NT2/D1 (cell line): Measurements from ENCODE around the gene LZTFL1.

Experiments
- DNase-seq: peaks from one replicate; pipeline ENCODE4 v3.0.0-alpha.2; 2011; ENCODE audit warnings: low read depth, low spot score
- H3K27me3 ChIP-seq: 2 replicates; pipeline ENCODE4 v1.6.0; 2011; ENCODE audit warnings: mild to moderate bottlenecking; ENCODE audit not compliant: insufficient read length, insufficient read depth
- H3K36me3 ChIP-seq: 2 replicates; pipeline ENCODE4 v1.6.1; 2011; ENCODE audit warnings: mild to moderate bottlenecking, low read length, mixed read lengths; ENCODE audit not compliant: insufficient read depth, insufficient read length
- H3K4me1 ChIP-seq: 2 replicates; pipeline ENCODE4 v1.5.1; 2011; ENCODE audit not compliant: insufficient read depth, insufficient read length
- H3K4me3 ChIP-seq: 2 replicates; pipeline ENCODE4 v1.5.1; 2011; ENCODE audit warnings: low read depth; ENCODE audit not compliant: insufficient read length
- H3K9ac ChIP-seq: 2 replicates; pipeline ENCODE4 v1.6.0; 2011; ENCODE audit warnings: low read depth; ENCODE audit not compliant: insufficient read length
- H3K9me3 ChIP-seq: 2 replicates; pipeline ENCODE4 v1.5.1; 2011; ENCODE audit warnings: mild to moderate bottlenecking, low read length; ENCODE audit not compliant: insufficient read depth
- SUZ12 ChIP-seq: IDR thresholded peaks from 2 replicates; pipeline ENCODE4 v1.6.1; 2011; ENCODE audit not compliant: insufficient read length, insufficient read depth; ENCODE audit errors: extremely low read depth
- YY1 ChIP-seq: IDR thresholded peaks from 2 replicates; pipeline ENCODE4 v1.6.1; 2011; ENCODE audit not compliant: insufficient read length, insufficient read depth
- ZNF274 ChIP-seq: IDR thresholded peaks from 2 replicates; pipeline ENCODE4 v1.6.1; 2011; ENCODE audit warnings: mild to moderate bottlenecking, low read depth, low read length

The LZTFL1 gene

GRCh38 chr3:45777746-45778386 is 64.1 kb downstream of the LZTFL1 start:
- TF ChIP-seq SUZ12 (no peak), YY1 (no peak)
- Histone ChIP-seq H3K27me3 (peaks cover 2% of the 10 kb centered on the region), H3K36me3 (no peaks in the 10 kb centered on the region)

GRCh38 chr3:45777111-45777745 is 64.7 kb downstream of the LZTFL1 start:
- DNase-seq = no peak
- H3K9ac ChIP-seq = no peak overlapping the region
- peaks cover 2% of the 10 kb centered on the region for H3K27me3 ChIP-seq
- H3K4me3 ChIP-seq = no peak overlapping the region
- H3K9me3 ChIP-seq = no peaks in the 10 kb centered on the region
- peaks cover 11% of the 10 kb centered on the region for H3K4me1 ChIP-seq
- no peak for TF ChIP-seq YY1
- no peak for TF ChIP-seq ZNF274
- TF ChIP-seq SUZ12 = no peak
- H3K36me3 ChIP-seq = no peaks in the 10 kb centered on the region

More at GRCh38 chr3:45777746-45778386, 64.1 kb downstream of the LZTFL1 start:
- Histone ChIP-seq H3K9me3 (no peaks in the 10 kb centered on the region), H3K4me1 (peaks cover 11% of the 10 kb centered on the region), H3K4me3 (no peak overlapping the region), H3K9ac (no peak overlapping the region)
- no peak for DNase-seq

GRCh38 chr3:45776611-45777010 is 65.3 kb downstream of the LZTFL1 start:
- DNase-seq = peak; percentile 25
- H3K4me1 ChIP-seq = peaks cover 11% of the 10 kb centered on the region
- no peak overlapping the region for H3K4me3 ChIP-seq
- no peak for TF ChIP-seq YY1
- no peak for TF ChIP-seq SUZ12
- TF ChIP-seq ZNF274 = no peak
- H3K9me3 ChIP-seq = no peaks in the 10 kb centered on the region
- no peaks in the 10 kb centered on the region for H3K36me3 ChIP-seq
- H3K9ac ChIP-seq = no peak overlapping the region
- peaks cover 2% of the 10 kb centered on the region for H3K27me3 ChIP-seq

GRCh38 chr3:45776301-45776595 is 65.7 kb downstream of the LZTFL1 start:
- Histone ChIP-seq H3K36me3 (no peaks in the 10 kb centered on the region), H3K4me3 (no peak overlapping the region), H3K9ac (no peak overlapping the region), H3K9me3 (no peaks in the 10 kb centered on the region), H3K4me1 (peaks cover 11% of the 10 kb centered on the region), H3K27me3 (peaks cover under 1% of the 10 kb centered on the region)
- DNase-seq = no peak
- no peak for TF ChIP-seq ZNF274
- TF ChIP-seq YY1 = no peak
- TF ChIP-seq SUZ12 = no peak

GRCh38 chr3:45775571-45776300 is 66.2 kb downstream of the LZTFL1 start:
- H3K9ac ChIP-seq = no peak overlapping the region
- H3K4me3 ChIP-seq = no peak overlapping the region
- no peaks in the 10 kb centered on the region for H3K27me3 ChIP-seq
- no peaks in the 10 kb centered on the region for H3K9me3 ChIP-seq
- DNase-seq = no peak
- H3K4me1 ChIP-seq = peaks cover 11% of the 10 kb centered on the region
- TF ChIP-seq SUZ12 (no peak), ZNF274 (no peak), YY1 (no peak)
- H3K36me3 ChIP-seq = no peaks in the 10 kb centered on the region

GRCh38 chr3:45774581-45775521 is 67.1 kb downstream of the LZTFL1 start:
- H3K36me3 ChIP-seq = no peaks in the 10 kb centered on the region
- no peaks in the 10 kb centered on the region for H3K9me3 ChIP-seq
- H3K9ac ChIP-seq = no peak overlapping the region
- H3K27me3 ChIP-seq = no peaks in the 10 kb centered on the region
- peaks cover 8% of the 10 kb centered on the region for H3K4me1 ChIP-seq
- no peak overlapping the region for H3K4me3 ChIP-seq
- TF ChIP-seq SUZ12 = no peak
- no peak for DNase-seq
